Heart left ventricle (tissue), 16 donors: ENCODE data around the gene ACAP3. TPM values are rescaled to one million over a fixed set of nuclear protein-coding genes. Genes with fewer than 3 reads are reported as not detected.
"Not testable (repeated sequence)": the region's sequence is repeated elsewhere in the genome, so short reads cannot be mapped to it uniquely, and the experiment has no call there.

Source experiments
- ATAC-seq, 4 donors: fragments of 200-7000 bp; cut with Tn5 transposase; one replicate each; pipeline ENCODE4 v1.9.1; 2020 to 2022; ENCODE audit warnings: moderate library complexity in 4 of 4, mild to moderate bottlenecking in 3 of 4, moderate number of reproducible peaks in 1 of 4
- DNase-seq, 5 donors: peaks; one replicate each; pipeline ENCODE4 v3.0.0-alpha.2; 2020
- H3K27ac ChIP-seq, 12 donors: fragments of 200-600 bp; sonication (generic) in 4 of 12; one replicate each; pipeline versions ENCODE4 v1.5.0 to v1.8.0; 2016 to 2022; ENCODE audit warnings: mild to moderate bottlenecking in 2 of 12
- H3K27me3 ChIP-seq, 9 donors: fragments of 200-600 bp; sonication (generic) in 2 of 9; one replicate each; pipeline versions ENCODE4 v1.5.1 to v1.8.0; 2016 to 2022; ENCODE audit warnings: mild to moderate bottlenecking in 3 of 9
- H3K36me3 ChIP-seq, 9 donors: fragments of 200-600 bp; sonication (generic) in 2 of 9; one replicate each; pipeline versions ENCODE4 v1.5.0 to v1.8.0; 2018 to 2022; ENCODE audit warnings: mild to moderate bottlenecking in 2 of 9
- H3K4me1 ChIP-seq, 12 donors: fragments of 200-600 bp; sonication (generic) in 4 of 12; one replicate each; pipeline versions ENCODE4 v1.5.0 to v1.8.0; 2016 to 2022; ENCODE audit warnings: mild to moderate bottlenecking in 3 of 12
- H3K4me3 ChIP-seq, 12 donors: fragments of 200-600 bp; sonication (generic) in 4 of 12; one replicate each; pipeline versions ENCODE4 v1.5.0 to v1.8.0; 2017 to 2022; ENCODE audit warnings: mild to moderate bottlenecking in 9 of 12, moderate library complexity in 4 of 12
- H3K9me3 ChIP-seq, 12 donors: fragments of 200-600 bp; sonication (generic) in 4 of 12; one replicate each; pipeline versions ENCODE4 v1.5.0 to v1.8.0; 2016 to 2022; ENCODE audit warnings: mild to moderate bottlenecking in 1 of 12
- CTCF ChIP-seq, 12 donors: fragments of 200-600 bp; sonication (generic) in 4 of 12; IDR thresholded peaks; one replicate each; pipeline versions ENCODE4 v1.5.0 to v1.8.0; 2018 to 2022; ENCODE audit warnings: antibody characterized with exemption in 12 of 12, mild to moderate bottlenecking in 5 of 12
- POLR2A ChIP-seq, 2 donors: fragments of 450-650 bp; IDR thresholded peaks; one replicate each; pipeline ENCODE4 v1.6.1; 2017; ENCODE audit warnings: antibody characterized with exemption in 2 of 2, mild to moderate bottlenecking in 2 of 2, moderate library complexity in 2 of 2
- WGBS, 4 donors: extraction: QIAGEN DNeasy Blood & Tissue Kit in 2 of 4; methylation state at CpG; one replicate each; pipeline versions ENCODE4 v1.1.5 to v1.1.7; 2013 to 2018; 5-methylcytosine and 5-hydroxymethylcytosine counted together
- intact Hi-C, 10 donors: fragments of 100-400 bp; cut with DNase I; formaldehyde crosslinking; loops; one replicate each; pipeline versions ENCODE4 v1.11.1 to v1.14.2; 2022
- polyA plus RNA-seq, 2 donors: library from polyadenylated mRNA; stranded (reverse); fragments of 200-250 nt; gene quantifications; one replicate each; pipeline ENCODE4 v1.2.3, GENCODE V29; 2013
- total RNA-seq, 9 donors: library from RNA; depleted of rRNA in 2 of 9; stranded (reverse); fragments of >200 nt in 2 of 9; fragmentation: NEBNext Ultra II Directional in 3 of 9; extraction: Animal tissue kit (Norgen Biotek cat#: 25700) in 3 of 9; gene quantifications; one replicate each; pipeline versions ENCODE4 v1.1.0 to v1.2.4, GENCODE V29; 2016 to 2023
- donor health status: ischemic (EF 13 %, LVEDD 7.1; RV severe dilation, severe dysfunction).
- donor health status: healthy with polysubstance abuse.
- donor health status: DM: no; HTN: yes; CAD: no.
- donor health status: DM: no; HTN: no; CAD: no.
- donor health status: ischemic (EF 25% LVEDD 6.9; RV normal size, moderate dysfunction).
- donor health status: ischemic (EF 25% LVEDD 5.7; RV mildly dilated, moderate dysfunction).
- donor health status: healthy.
- donor health status: DM: yes; HTN: yes; CAD: no.
- donor health status: ischemic (EF 35%, LVEDD 5.7; RV mildly dilated, moderate dysfunction).
- donor health status: nonischemic (EF 11% LVEDD 7.7; RV severe dilation, severe dysfunction).
- donor health status: DM: yes; HTN: yes; CAD: no.
- donor health status: PGD.
- donor health status: ischemic (EF 29% LVEDD 5.4; RV normal size, mild dysfunction).
- donor health status: nonischemic (EF 23%, LVEDD 6.1; RV moderate dilation, normal function).

Gene ACAP3
- total and polyA plus RNA-seq, 11 donors: 20.1 to 59.5 (median 34.1) TPM

GRCh38 chr1:1318131-1318652, 10.5 kb upstream of the ACAP3 start:
- 60 to 66% (median 65%) methylated on average over 9 of the region's 9 CpGs for WGBS, 4 donors
- intact Hi-C loops: no loop called here
- ATAC-seq: peak; percentile 65 to 83 (median 73)
- peak in 4 of 5 donors; percentile 72 to 89 (median 82) for DNase-seq
- H3K36me3 ChIP-seq: peaks cover 0 to 70% (median 52%) of the 10 kb centered on the region in 9 donors
- peaks cover 0 to 51% (median 29%) of the 10 kb centered on the region in 12 donors for H3K4me1 ChIP-seq
- H3K9me3 ChIP-seq: no peaks in the 10 kb centered on the region
- peak overlapping the region in 11 of 12 donors; percentile 33 to 81 (median 46) for H3K27ac ChIP-seq
- no peak overlapping the region for H3K4me3 ChIP-seq
- H3K27me3 ChIP-seq: no peaks in the 10 kb centered on the region
- TF ChIP-seq CTCF (IDR thresholded peaks at IDR 0.05): no peak
- TF ChIP-seq POLR2A (IDR thresholded peaks at IDR 0.05): no peak

GRCh38 chr1:1317420-1317819, 9.7 kb upstream of the ACAP3 start:
- no peak for TF ChIP-seq CTCF (IDR thresholded peaks at IDR 0.05)
- no peak for TF ChIP-seq POLR2A (IDR thresholded peaks at IDR 0.05)

GRCh38 chr1:1316199-1316598, 8.5 kb upstream of the ACAP3 start:
- intact Hi-C loops: not testable (repeated sequence)
- H3K27ac ChIP-seq: peak overlapping the region in 1 of 12 donors; percentile 81
- 90 to 94% (median 92%) methylated on average over 8 of the region's 8 CpGs for WGBS, 4 donors

More at GRCh38 chr1:1317420-1317819, 9.7 kb upstream of the ACAP3 start:
- peak overlapping the region in 10 of 12 donors; percentile 1 to 81 (median 53) for H3K27ac ChIP-seq
- H3K36me3 ChIP-seq: peaks cover 0 to 78% (median 59%) of the 10 kb centered on the region in 9 donors
- no peak for DNase-seq
- ATAC-seq: no peak
- intact Hi-C loops: no loop called here
- H3K4me3 ChIP-seq: no peak overlapping the region
- peaks cover 0 to 43% (median 26%) of the 10 kb centered on the region in 12 donors for H3K4me1 ChIP-seq
- no peaks in the 10 kb centered on the region for H3K9me3 ChIP-seq
- WGBS, 4 donors: 77 to 88% (median 82%) methylated on average over 6 of the region's 6 CpGs
- no peaks in the 10 kb centered on the region for H3K27me3 ChIP-seq

DNA sequence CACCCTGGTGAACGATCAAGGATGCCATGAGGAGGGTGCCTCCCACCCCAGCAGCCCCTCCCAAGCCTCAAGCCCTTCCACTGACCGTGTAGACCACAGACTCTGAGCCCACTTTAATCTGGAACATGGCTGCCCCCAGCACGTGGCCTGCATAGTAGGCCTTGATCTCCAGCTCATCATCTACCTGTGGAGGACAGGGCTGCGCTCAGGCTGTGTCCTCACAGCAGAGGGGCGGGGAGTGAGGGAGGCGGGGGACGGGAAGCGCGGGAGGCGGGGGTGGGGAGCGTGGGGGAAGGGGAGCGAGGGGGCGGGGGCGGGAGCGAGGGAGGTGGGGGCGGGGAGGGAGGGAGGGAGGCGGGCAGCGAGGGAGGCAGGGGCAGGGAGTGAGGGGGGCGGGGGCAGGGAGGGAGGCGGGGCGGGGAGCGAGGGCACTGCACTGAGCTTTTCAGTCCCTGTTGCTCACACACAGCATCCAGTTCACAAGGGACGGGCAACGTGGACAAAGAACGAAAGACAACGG, 7.8 kb upstream of the ACAP3 start:
- DNase-seq (no peak), ATAC-seq (no peak)
- intact Hi-C loops: no loop called here
- H3K27me3 ChIP-seq: no peaks in the 10 kb centered on the region
- TF ChIP-seq POLR2A (IDR thresholded peaks at IDR 0.05): no peak
- no peak for TF ChIP-seq CTCF (IDR thresholded peaks at IDR 0.05)
- H3K9me3 ChIP-seq: no peaks in the 10 kb centered on the region
- no peak overlapping the region for H3K4me3 ChIP-seq
- H3K36me3 ChIP-seq: peaks cover 0 to 88% (median 77%) of the 10 kb centered on the region in 9 donors
- H3K4me1 ChIP-seq: peaks cover 0 to 24% (median 12%) of the 10 kb centered on the region in 12 donors
- H3K27ac ChIP-seq: peak overlapping the region in 1 of 12 donors; percentile 49
- WGBS, 4 donors: 71 to 84% (median 80%) methylated on average over 16 to 25 of the region's 26 CpGs

More at GRCh38 chr1:1316199-1316598, 8.5 kb upstream of the ACAP3 start:
- Histone ChIP-seq H3K36me3 (peaks cover 0 to 86% (median 70%) of the 10 kb centered on the region in 9 donors), H3K4me1 (peaks cover 0 to 31% (median 18%) of the 10 kb centered on the region in 12 donors)
- DNase-seq, H3K27me3 ChIP-seq, H3K4me3 ChIP-seq, ATAC-seq, H3K9me3 ChIP-seq: not testable (repeated sequence)
